HEK293T (cell line): ENCODE results near the gene CRNN.

ENCODE experiments used
- CTCF ChIA-PET: fragments of 350-600 bp; formaldehyde crosslinking; extraction: SDS; loops from one replicate; lab custom pipeline; 2021; ENCODE audit warnings: antibody characterized with exemption, inconsistent platforms; lab: Yijun Ruan, JAX
- POLR2A ChIA-PET: fragments of 350-600 bp; formaldehyde crosslinking; extraction: SDS; loops from one replicate; lab custom pipeline; 2020; ENCODE audit warnings: antibody characterized with exemption, inconsistent platforms; lab: Yijun Ruan, JAX
- DNase-seq: peaks from one replicate; pipeline ENCODE4 v3.0.0; 2012; ENCODE audit warnings: mixed read lengths; ENCODE audit errors: extremely low spot score
- ARNT ChIP-seq: fragments of 450-650 bp; IDR thresholded peaks from 2 replicates; pipeline ENCODE4 v1.6.1; 2017; ENCODE audit warnings: mild to moderate bottlenecking
- BHLHE40 ChIP-seq: fragments of 450-650 bp; IDR thresholded peaks from 2 replicates; pipeline ENCODE4 v1.6.1; 2016; ENCODE audit warnings: mild to moderate bottlenecking, moderate library complexity, borderline replicate concordance
- CTBP1 ChIP-seq: fragments of 450-650 bp; IDR thresholded peaks from 2 replicates; pipeline ENCODE4 v1.6.1; 2016; ENCODE audit warnings: borderline replicate concordance
- ELF4 ChIP-seq: fragments of 450-650 bp; IDR thresholded peaks from 2 replicates; pipeline ENCODE4 v1.6.1; 2017; ENCODE audit warnings: antibody characterized with exemption
- FOXA1 ChIP-seq: fragments of 450-650 bp; IDR thresholded peaks from 2 replicates; pipeline ENCODE4 v1.6.1; 2016; ENCODE audit warnings: mild to moderate bottlenecking
- FOXK2 ChIP-seq: fragments of 450-650 bp; IDR thresholded peaks from 2 replicates; pipeline ENCODE4 v1.6.1; 2016; ENCODE audit warnings: mild to moderate bottlenecking
- FOXM1 ChIP-seq: fragments of 450-650 bp; IDR thresholded peaks from 2 replicates; pipeline ENCODE4 v1.6.1; 2017; ENCODE audit warnings: mild to moderate bottlenecking, borderline replicate concordance
- HDGF ChIP-seq: fragments of 450-650 bp; IDR thresholded peaks from 2 replicates; pipeline ENCODE4 v1.6.1; 2017; ENCODE audit warnings: antibody characterized with exemption, borderline replicate concordance
- L3MBTL2 ChIP-seq: fragments of 450-650 bp; conservative IDR thresholded peaks from 2 replicates; pipeline ENCODE4 v1.6.1; 2016; ENCODE audit warnings: mild to moderate bottlenecking
- LEF1 ChIP-seq: fragments of 450-650 bp; IDR thresholded peaks from 2 replicates; pipeline ENCODE4 v1.6.1; 2017; ENCODE audit warnings: mild to moderate bottlenecking, borderline replicate concordance
- NFRKB ChIP-seq: fragments of 450-650 bp; IDR thresholded peaks from 2 replicates; pipeline ENCODE4 v1.6.1; 2016; ENCODE audit warnings: mild to moderate bottlenecking, moderate library complexity
- PKNOX1 ChIP-seq: fragments of 450-650 bp; IDR thresholded peaks from 2 replicates; pipeline ENCODE4 v1.6.1; 2016
- SP1 ChIP-seq: fragments of 450-650 bp; IDR thresholded peaks from 2 replicates; pipeline ENCODE4 v1.6.1; 2017
- SUZ12 ChIP-seq: fragments of 450-650 bp; IDR thresholded peaks from 2 replicates; pipeline ENCODE4 v1.6.1; 2016; ENCODE audit warnings: mild to moderate bottlenecking
- TARDBP ChIP-seq: fragments of 450-650 bp; IDR thresholded peaks from 2 replicates; pipeline ENCODE4 v1.6.1; 2016
- ZNF384 ChIP-seq: fragments of 450-650 bp; IDR thresholded peaks from 2 replicates; pipeline ENCODE4 v1.6.1; 2016

CRNN gene

GRCh38 chr1:152419917-152420316, 5.9 kb upstream of the CRNN start:
- CTCF ChIA-PET: no interaction called here
- POLR2A ChIA-PET: no interaction called here
- no peak for TF ChIP-seq ARNT
- no peak for TF ChIP-seq HDGF
- TF ChIP-seq ZNF384: no peak
- TF ChIP-seq FOXM1: no peak
- TF ChIP-seq L3MBTL2: no peak
- no peak for TF ChIP-seq TARDBP
- no peak for TF ChIP-seq ELF4
- TF ChIP-seq FOXA1: no peak
- no peak for TF ChIP-seq LEF1
- TF ChIP-seq PKNOX1: no peak
- no peak for TF ChIP-seq SP1
- no peak for TF ChIP-seq CTBP1
- DNase-seq: no peak

- CTCF ChIA-PET: no interaction called here
- no peak for DNase-seq
- POLR2A ChIA-PET: no interaction called here
- no peak for TF ChIP-seq FOXM1
- TF ChIP-seq BHLHE40: no peak
- TF ChIP-seq ARNT: no peak
- TF ChIP-seq PKNOX1: no peak
- no peak for TF ChIP-seq FOXK2
- TF ChIP-seq L3MBTL2: no peak
These were observed 1.6 kb upstream of the CRNN start for GRCh38 chr1:152415454-152416227.

- no peak for DNase-seq
- POLR2A ChIA-PET: no interaction called here
- no peak for TF ChIP-seq SP1
- TF ChIP-seq TARDBP: no peak
- no peak for TF ChIP-seq ELF4
- TF ChIP-seq BHLHE40: no peak
- no peak for TF ChIP-seq FOXM1
- TF ChIP-seq CTBP1: no peak
- CTCF ChIA-PET: no interaction called here
These were observed 1.3 kb downstream of the CRNN start for GRCh38 chr1:152412756-152413155.

DNA sequence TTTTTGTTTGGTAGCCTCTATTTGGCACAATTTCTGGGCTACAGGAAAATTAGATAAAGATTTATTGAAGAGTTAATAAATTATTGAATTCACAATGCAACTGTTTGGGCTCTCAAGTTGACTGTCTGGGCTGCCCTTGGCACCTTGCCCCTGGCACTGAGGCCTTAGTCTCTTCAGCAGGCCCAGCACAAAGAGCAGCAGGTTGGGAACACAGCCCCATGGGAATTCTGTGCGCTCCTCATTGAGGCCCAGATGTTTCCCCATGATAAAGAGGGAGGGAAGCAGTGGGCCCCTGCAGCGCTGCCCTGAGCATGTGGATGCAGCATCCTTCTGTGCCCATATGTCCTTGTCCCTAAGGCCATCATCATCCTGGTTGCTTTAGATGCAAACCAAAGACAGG, 2.9 kb downstream of the CRNN start:
- POLR2A ChIA-PET: no interaction called here
- no peak for DNase-seq
- TF ChIP-seq HDGF (no peak), TARDBP (no peak), PKNOX1 (no peak), CTBP1 (no peak), LEF1 (no peak), SP1 (no peak), SUZ12 (no peak), ELF4 (no peak), FOXA1 (no peak), ZNF384 (no peak), BHLHE40 (no peak), FOXM1 (no peak), FOXK2 (no peak), NFRKB (no peak), ARNT (no peak), L3MBTL2 (no peak)
- CTCF ChIA-PET: interaction anchor here (0.9 kb wide), 1 partner anchor 47 kb away, joined by 3 read pairs; no protein-coding TSS in a partner anchor

GRCh38 chr1:152410599-152410998, 3.5 kb downstream of the CRNN start:
- CTCF ChIA-PET: no interaction called here
- POLR2A ChIA-PET: no interaction called here
- TF ChIP-seq LEF1 (no peak), CTBP1 (no peak), ARNT (no peak), HDGF (no peak), FOXA1 (no peak), BHLHE40 (no peak), PKNOX1 (no peak), TARDBP (no peak), FOXM1 (no peak), ELF4 (no peak), L3MBTL2 (no peak), ZNF384 (no peak), SUZ12 (no peak), SP1 (no peak), NFRKB (no peak), FOXK2 (no peak)
- no peak for DNase-seq

DNA sequence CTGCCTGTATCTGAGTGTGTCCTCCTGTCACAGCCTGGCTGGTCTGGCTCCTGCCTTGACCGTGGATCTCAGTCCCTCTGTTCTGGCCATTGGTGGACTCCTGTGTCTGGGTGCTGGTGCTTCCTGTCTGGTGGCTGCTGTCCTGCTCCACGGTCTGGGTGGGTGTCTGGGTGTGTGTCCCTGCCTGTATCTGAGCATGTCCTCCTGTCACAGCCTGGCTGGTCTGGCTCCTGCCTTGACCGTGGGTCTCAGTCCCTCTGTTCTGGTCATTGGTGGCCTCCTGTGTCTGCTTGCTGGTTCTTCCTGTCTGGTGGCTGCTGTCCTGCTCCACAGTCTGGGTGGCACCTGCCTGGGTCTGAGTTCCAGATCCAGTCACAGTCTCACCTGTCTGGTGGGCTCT, 4.0 kb downstream of the CRNN start:
- DNase-seq: no peak
- CTCF ChIA-PET: no interaction called here
- POLR2A ChIA-PET: no interaction called here
- no peak for TF ChIP-seq LEF1
- TF ChIP-seq TARDBP: no peak
- TF ChIP-seq ELF4: no peak
- no peak for TF ChIP-seq ARNT
- TF ChIP-seq PKNOX1: no peak
- TF ChIP-seq SUZ12: no peak
- TF ChIP-seq HDGF: no peak
- TF ChIP-seq FOXM1: no peak
- TF ChIP-seq CTBP1: no peak
- TF ChIP-seq SP1: no peak
- TF ChIP-seq NFRKB: no peak
- no peak for TF ChIP-seq BHLHE40
